Memory B cell (primary cell): Measurements from ENCODE around the gene VAC14.

Source experiments
- ATAC-seq: fragments of 150-1000 bp; cut with Tn5 transposase; 2 replicates; pipeline ENCODE4 v1.10.0; 2021; ENCODE audit warnings: low read depth, mild to moderate bottlenecking, moderate library complexity
- DNase-seq, 2 donors: peaks; one replicate each; pipeline ENCODE4 v3.0.0; 2022; ENCODE audit warnings: low spot score in 2 of 2
- H3K27ac Mint-ChIP-seq: one replicate; pipeline ENCODE4 v1.8.0; 2022; ENCODE audit warnings: mild to moderate bottlenecking, moderate library complexity, mixed read lengths
- H3K27me3 Mint-ChIP-seq: one replicate; pipeline ENCODE4 v1.8.0; 2022; ENCODE audit warnings: mixed read lengths
- H3K36me3 Mint-ChIP-seq: one replicate; pipeline ENCODE4 v1.8.0; 2022; ENCODE audit warnings: mild to moderate bottlenecking, mixed read lengths
- H3K4me1 Mint-ChIP-seq: one replicate; pipeline ENCODE4 v1.8.0; 2022; ENCODE audit warnings: mixed read lengths
- H3K4me3 Mint-ChIP-seq: one replicate; pipeline ENCODE4 v1.8.0; 2022; ENCODE audit warnings: mild to moderate bottlenecking, moderate library complexity, mixed read lengths
- H3K9me3 Mint-ChIP-seq: one replicate; pipeline ENCODE4 v1.8.0; 2022; ENCODE audit warnings: mixed read lengths

The VAC14 gene

GRCh38 chr16:70725024-70725911, 75.7 kb downstream of the VAC14 start:
- H3K36me3 Mint-ChIP-seq: peaks cover 31% of the 10 kb centered on the region
- H3K4me3 Mint-ChIP-seq: no peak overlapping the region
- H3K27me3 Mint-ChIP-seq: no peaks in the 10 kb centered on the region
- no peaks in the 10 kb centered on the region for H3K4me1 Mint-ChIP-seq
- ATAC-seq (no peak), DNase-seq (no peak)
- no peak overlapping the region for H3K27ac Mint-ChIP-seq
- H3K9me3 Mint-ChIP-seq: peaks cover 4% of the 10 kb centered on the region

GRCh38 chr16:70724146-70725023, 76.6 kb downstream of the VAC14 start:
- H3K36me3 Mint-ChIP-seq: peaks cover 34% of the 10 kb centered on the region
- no peak overlapping the region for H3K4me3 Mint-ChIP-seq
- no peaks in the 10 kb centered on the region for H3K4me1 Mint-ChIP-seq
- no peak for DNase-seq
- no peak overlapping the region for H3K27ac Mint-ChIP-seq
- H3K9me3 Mint-ChIP-seq: peaks cover 4% of the 10 kb centered on the region
- no peak for ATAC-seq
- H3K27me3 Mint-ChIP-seq: no peaks in the 10 kb centered on the region

GRCh38 chr16:70723740-70724145, 77.2 kb downstream of the VAC14 start:
- Mint-ChIP-seq H3K4me3 (no peak overlapping the region), H3K4me1 (no peaks in the 10 kb centered on the region), H3K36me3 (peaks cover 34% of the 10 kb centered on the region), H3K27me3 (no peaks in the 10 kb centered on the region), H3K9me3 (peaks cover 4% of the 10 kb centered on the region), H3K27ac (no peak overlapping the region)
- ATAC-seq (no peak), DNase-seq (no peak)

GRCh38 chr16:70721202-70721963, 79.6 kb downstream of the VAC14 start:
- ATAC-seq: no peak
- H3K9me3 Mint-ChIP-seq: peaks cover 4% of the 10 kb centered on the region
- peaks cover 34% of the 10 kb centered on the region for H3K36me3 Mint-ChIP-seq

GRCh38 chr16:70720425-70721201, 80.3 kb downstream of the VAC14 start:
- Mint-ChIP-seq H3K4me1 (no peaks in the 10 kb centered on the region), H3K9me3 (peaks cover 4% of the 10 kb centered on the region), H3K36me3 (peaks cover 34% of the 10 kb centered on the region), H3K27me3 (no peaks in the 10 kb centered on the region), H3K27ac (no peak overlapping the region), H3K4me3 (no peak overlapping the region)
- no peak for DNase-seq
- ATAC-seq: no peak

More at GRCh38 chr16:70721202-70721963, 79.6 kb downstream of the VAC14 start:
- H3K27me3 Mint-ChIP-seq: no peaks in the 10 kb centered on the region
- no peak for DNase-seq
- H3K27ac Mint-ChIP-seq: no peak overlapping the region
- no peak overlapping the region for H3K4me3 Mint-ChIP-seq
- H3K4me1 Mint-ChIP-seq: no peaks in the 10 kb centered on the region

- Mint-ChIP-seq H3K4me3 (no peak overlapping the region), H3K27ac (no peak overlapping the region), H3K4me1 (no peaks in the 10 kb centered on the region), H3K36me3 (peaks cover 26% of the 10 kb centered on the region), H3K9me3 (peaks cover 4% of the 10 kb centered on the region), H3K27me3 (no peaks in the 10 kb centered on the region)
- ATAC-seq (no peak), DNase-seq (no peak)
Measured at GRCh38 chr16:70717065-70717464, 83.9 kb downstream of the VAC14 start.

- no peaks in the 10 kb centered on the region for H3K27me3 Mint-ChIP-seq
- H3K36me3 Mint-ChIP-seq: peaks cover 25% of the 10 kb centered on the region
- ATAC-seq (no peak), DNase-seq (no peak)
- H3K4me1 Mint-ChIP-seq: no peaks in the 10 kb centered on the region
- peaks cover under 1% of the 10 kb centered on the region for H3K9me3 Mint-ChIP-seq
- H3K27ac Mint-ChIP-seq: no peak overlapping the region
- H3K4me3 Mint-ChIP-seq: no peak overlapping the region
Measured at GRCh38 chr16:70715860-70716357, 85.0 kb downstream of the VAC14 start.

GRCh38 chr16:70715055-70715858, 85.7 kb downstream of the VAC14 start:
- Mint-ChIP-seq H3K36me3 (peaks cover 18% of the 10 kb centered on the region), H3K27me3 (no peaks in the 10 kb centered on the region), H3K9me3 (no peaks in the 10 kb centered on the region), H3K4me1 (no peaks in the 10 kb centered on the region), H3K4me3 (no peak overlapping the region), H3K27ac (no peak overlapping the region)
- no peak for ATAC-seq
- DNase-seq: no peak

GRCh38 chr16:70714581-70715054, 86.3 kb downstream of the VAC14 start:
- peaks cover 12% of the 10 kb centered on the region for H3K36me3 Mint-ChIP-seq
- no peak for DNase-seq
- peak overlapping the region; percentile 53 for H3K27ac Mint-ChIP-seq
- no peaks in the 10 kb centered on the region for H3K27me3 Mint-ChIP-seq
- no peak for ATAC-seq
- H3K9me3 Mint-ChIP-seq: no peaks in the 10 kb centered on the region
- H3K4me1 Mint-ChIP-seq: no peaks in the 10 kb centered on the region
- H3K4me3 Mint-ChIP-seq: no peak overlapping the region

- ATAC-seq: no peak
- H3K27ac Mint-ChIP-seq: peak overlapping the region; percentile 53
- no peaks in the 10 kb centered on the region for H3K4me1 Mint-ChIP-seq
- peaks cover 7% of the 10 kb centered on the region for H3K36me3 Mint-ChIP-seq
- no peak overlapping the region for H3K4me3 Mint-ChIP-seq
- DNase-seq: no peak
- H3K9me3 Mint-ChIP-seq: no peaks in the 10 kb centered on the region
- no peaks in the 10 kb centered on the region for H3K27me3 Mint-ChIP-seq
Measured at GRCh38 chr16:70713824-70714223, 87.1 kb downstream of the VAC14 start.

GRCh38 chr16:70713342-70713741, 87.6 kb downstream of the VAC14 start:
- Mint-ChIP-seq H3K4me1 (no peaks in the 10 kb centered on the region), H3K9me3 (no peaks in the 10 kb centered on the region), H3K27me3 (no peaks in the 10 kb centered on the region), H3K27ac (no peak overlapping the region), H3K36me3 (peaks cover 7% of the 10 kb centered on the region), H3K4me3 (no peak overlapping the region)
- no peak for ATAC-seq
- no peak for DNase-seq

- Mint-ChIP-seq H3K36me3 (peaks cover 10% of the 10 kb centered on the region), H3K27me3 (no peaks in the 10 kb centered on the region), H3K4me1 (no peaks in the 10 kb centered on the region), H3K9me3 (no peaks in the 10 kb centered on the region), H3K27ac (no peak overlapping the region), H3K4me3 (no peak overlapping the region)
- ATAC-seq (no peak), DNase-seq (no peak)
Measured at GRCh38 chr16:70712942-70713341, 88.0 kb downstream of the VAC14 start.
